H1 (cell line): ENCODE measurements around the gene SOX8. TPM values are rescaled to one million over a fixed set of nuclear protein-coding genes. Genes with fewer than 3 reads are reported as not detected.

Source experiments
- CTCF ChIA-PET: fragments of 300-600 bp; sonication (Branson Sonifier 250); formaldehyde crosslinking; loops from one replicate; lab custom pipeline; 2021; ENCODE audit not compliant: partially characterized antibody; lab: Charles Lee
- POLR2A ChIA-PET: fragments of 300-600 bp; sonication (Branson Sonifier 250); formaldehyde crosslinking; loops from one replicate; lab custom pipeline; 2021; ENCODE audit warnings: inconsistent platforms; ENCODE audit not compliant: partially characterized antibody; lab: Charles Lee
- DNase-seq, 2 experiments: peaks; one replicate each; pipeline versions ENCODE4 v3.0.0 to v3.0.0-alpha.2; 2010 to 2022; ENCODE audit warnings: low spot score in 2 of 2, low read depth in 1 of 2, mixed read lengths in 1 of 2
- FAIRE-seq: peaks from 2 replicates; lab custom pipeline; 2011; peaks lifted over from hg19 to GRCh38; lab: Jason Lieb, UNC
- H2AFZ ChIP-seq: 2 replicates; pipeline ENCODE4 v1.8.1; 2012; ENCODE audit warnings: low read length, inconsistent platforms
- H2AK5ac ChIP-seq: 2 replicates; pipeline ENCODE4 v1.6.1; 2013; ENCODE audit warnings: low read depth, low read length
- H2BK120ac ChIP-seq: replicated peaks from 2 replicates; pipeline ENCODE3; 2013; ENCODE audit warnings: low read depth, low read length, inconsistent platforms
- H2BK12ac ChIP-seq: 2 replicates; pipeline ENCODE4 v1.6.1; 2013; ENCODE audit warnings: low read depth, low read length
- H2BK15ac ChIP-seq: 2 replicates; pipeline ENCODE4 v1.6.1; 2013; ENCODE audit warnings: low read length
- H2BK20ac ChIP-seq: 2 replicates; pipeline ENCODE4 v1.6.1; 2013; ENCODE audit warnings: low read length
- H2BK5ac ChIP-seq: 2 replicates; pipeline ENCODE4 v1.6.1; 2013; ENCODE audit warnings: low read depth, low read length
- H3K14ac ChIP-seq: 2 replicates; pipeline ENCODE4 v1.6.1; 2013; ENCODE audit warnings: inconsistent platforms; ENCODE audit not compliant: insufficient read length
- H3K18ac ChIP-seq: 2 replicates; pipeline ENCODE4 v1.6.1; 2013; ENCODE audit warnings: low read length; ENCODE audit errors: extremely low read depth
- H3K23ac ChIP-seq: 2 replicates; pipeline ENCODE4 v1.6.1; 2013; ENCODE audit warnings: inconsistent platforms; ENCODE audit not compliant: insufficient read length
- H3K23me2 ChIP-seq: 2 replicates; pipeline ENCODE4 v1.6.1; 2013; ENCODE audit warnings: low read depth, low read length
- H3K27ac ChIP-seq: 2 replicates; pipeline ENCODE4 v1.6.1; 2011; ENCODE audit warnings: low read depth, low read length, inconsistent platforms
- H3K27me3 ChIP-seq, 4 experiments: replicated peaks in 1 of 4; 1 replicate in 1 of 4; 2 replicates in 3 of 4; pipeline versions ENCODE4 v1.6.1 to v1.8.1; 2011 to 2013; ENCODE audit warnings: low read length in 3 of 4, mild to moderate bottlenecking in 3 of 4, inconsistent platforms in 2 of 4, mixed read lengths in 2 of 4, moderate library complexity in 1 of 4; ENCODE audit not compliant: control insufficient read depth in 3 of 4, insufficient read depth in 3 of 4; ENCODE audit errors: extremely low read depth in 1 of 4
- H3K36me3 ChIP-seq, 4 experiments: 2 replicates each; pipeline versions ENCODE4 v1.6.1 to v1.8.1; 2011 to 2013; ENCODE audit warnings: mild to moderate bottlenecking in 4 of 4, low read length in 3 of 4, moderate library complexity in 2 of 4, control low read depth in 1 of 4, inconsistent platforms in 1 of 4; ENCODE audit not compliant: insufficient read depth in 4 of 4, control insufficient read depth in 2 of 4
- H3K4ac ChIP-seq: replicated peaks from 2 replicates; pipeline ENCODE3; 2013; ENCODE audit warnings: low read length, low read depth, mixed read lengths, inconsistent platforms; ENCODE audit not compliant: insufficient read length
- H3K4me1 ChIP-seq, 4 experiments: replicated peaks in 1 of 4; 1 replicate in 1 of 4; 2 replicates in 3 of 4; pipeline versions ENCODE4 v1.6.1 to v1.8.1; 2011 to 2013; ENCODE audit warnings: low read length in 3 of 4, inconsistent platforms in 2 of 4, mixed read lengths in 1 of 4; ENCODE audit not compliant: insufficient read depth in 4 of 4, control insufficient read depth in 3 of 4
- H3K4me2 ChIP-seq, 2 experiments: 2 replicates each; pipeline versions ENCODE4 v1.6.1 to v1.8.1; 2011 to 2013; ENCODE audit warnings: low read depth in 2 of 2, low read length in 2 of 2, control low read depth in 1 of 2, inconsistent platforms in 1 of 2, mild to moderate bottlenecking in 1 of 2; ENCODE audit not compliant: insufficient read depth in 1 of 2
- H3K4me3 ChIP-seq, 4 experiments: fragments of 200-600, 300-600 bp in 1 of 4; sonication (generic), shearing (Covaris generic), sonication (Bioruptor Twin) in 1 of 4; 2 replicates each; pipeline versions ENCODE4 v1.5.1 to v1.8.1; 2011 to 2016; ENCODE audit warnings: low read length in 4 of 4, low read depth in 3 of 4, control low read depth in 2 of 4, inconsistent platforms in 2 of 4, mild to moderate bottlenecking in 2 of 4, mixed read lengths in 1 of 4, moderate library complexity in 1 of 4; ENCODE audit not compliant: insufficient read depth in 2 of 4; ENCODE audit errors: extremely low read depth in 1 of 4
- H3K56ac ChIP-seq: replicated peaks from 2 replicates; pipeline ENCODE3; 2013; ENCODE audit warnings: low read depth, mild to moderate bottlenecking, mixed read lengths, low read length, inconsistent platforms; ENCODE audit not compliant: insufficient read length
- H3K79me1 ChIP-seq: 2 replicates; pipeline ENCODE4 v1.6.1; 2013; ENCODE audit warnings: low read depth, low read length, control low read depth
- H3K79me2 ChIP-seq, 2 experiments: 2 replicates each; pipeline versions ENCODE4 v1.6.1 to v1.8.1; 2012 to 2013; ENCODE audit warnings: low read length in 2 of 2, mild to moderate bottlenecking in 2 of 2, inconsistent platforms in 1 of 2; ENCODE audit not compliant: insufficient read depth in 2 of 2, control insufficient read depth in 1 of 2
- H3K9ac ChIP-seq, 4 experiments: replicated peaks in 1 of 4; 1 replicate in 1 of 4; 2 replicates in 3 of 4; pipeline versions ENCODE4 v1.6.1 to v1.8.1; 2011 to 2013; ENCODE audit warnings: low read depth in 3 of 4, low read length in 3 of 4, control low read depth in 2 of 4, mild to moderate bottlenecking in 2 of 4, moderate library complexity in 2 of 4, inconsistent platforms in 1 of 4; ENCODE audit errors: extremely low read depth in 1 of 4
- H3K9me3 ChIP-seq, 2 experiments: 2 replicates each; pipeline versions ENCODE4 v1.6.1 to v1.8.1; 2012 to 2013; ENCODE audit warnings: mild to moderate bottlenecking in 2 of 2, moderate library complexity in 2 of 2, control low read depth in 1 of 2, inconsistent platforms in 1 of 2, low read depth in 1 of 2, low read length in 1 of 2, mixed read lengths in 1 of 2; ENCODE audit not compliant: insufficient read depth in 2 of 2
- H4K20me1 ChIP-seq, 2 experiments: replicated peaks in 1 of 2; 2 replicates each; pipeline versions ENCODE3 to v1.8.1; 2011 to 2013; ENCODE audit warnings: inconsistent platforms in 2 of 2, low read length in 2 of 2, mild to moderate bottlenecking in 1 of 2; ENCODE audit not compliant: insufficient read depth in 2 of 2, control insufficient read depth in 1 of 2
- H4K5ac ChIP-seq: 2 replicates; pipeline ENCODE4 v1.6.1; 2013; ENCODE audit warnings: low read length, low read depth, mixed read lengths, inconsistent platforms; ENCODE audit not compliant: insufficient read length
- H4K8ac ChIP-seq: 2 replicates; pipeline ENCODE4 v1.8.0; 2013; ENCODE audit warnings: mild to moderate bottlenecking, moderate library complexity, low read length, inconsistent platforms; ENCODE audit not compliant: insufficient read depth; ENCODE audit errors: extremely low read depth
- H4K91ac ChIP-seq: replicated peaks from 2 replicates; pipeline ENCODE3; 2013; ENCODE audit warnings: low read length, mixed read lengths, inconsistent platforms; ENCODE audit not compliant: insufficient read length
- ATF2 ChIP-seq: IDR thresholded peaks from 2 replicates; pipeline ENCODE4 v1.6.1; 2012; ENCODE audit warnings: low read length, inconsistent platforms
- ATF3 ChIP-seq: IDR thresholded peaks from 2 replicates; pipeline ENCODE4 v1.6.1; 2011; ENCODE audit warnings: low read depth, mild to moderate bottlenecking, low read length; ENCODE audit not compliant: insufficient read depth
- GTF2F1 ChIP-seq: IDR thresholded peaks from 2 replicates; pipeline ENCODE4 v1.6.1; 2012; ENCODE audit warnings: low read depth, low read length, improper control_type of control experiment, borderline replicate concordance
- JUN ChIP-seq: IDR thresholded peaks from 2 replicates; pipeline ENCODE4 v1.6.1; 2011; ENCODE audit warnings: low read depth, mild to moderate bottlenecking, improper control_type of control experiment, low read length
- POLR2AphosphoS5 ChIP-seq: IDR thresholded peaks from 2 replicates; pipeline ENCODE4 v1.6.1; 2011; ENCODE audit warnings: low read depth, low read length
- ZNF274 ChIP-seq: IDR thresholded peaks from 2 replicates; pipeline ENCODE4 v1.7.0; 2012; ENCODE audit warnings: low read length, borderline replicate concordance; ENCODE audit errors: extremely low read depth
- WGBS, 2 experiments: shearing (Covaris generic) in 1 of 2; methylation state at CpG; one replicate each; pipeline versions ENCODE4 v1.1.6 to v1.1.7; 2013 to 2015; ENCODE audit warnings: low lambda C conversion rate in 2 of 2, mixed read lengths in 2 of 2, inconsistent platforms in 1 of 2, low coverage in 1 of 2, missing lambda C conversion rate in 1 of 2; ENCODE audit not compliant: insufficient replicate concordance in 2 of 2, insufficient coverage in 1 of 2, insufficient read length in 1 of 2; ENCODE audit errors: extremely low coverage in 1 of 2, missing lambda C conversion rate in 1 of 2; 5-methylcytosine and 5-hydroxymethylcytosine counted together
- polyA plus RNA-seq, 7 experiments: library from polyadenylated mRNA; depleted of rRNA in 3 of 7; stranded (reverse) in 5 of 7; unstranded in 2 of 7; fragments of >200 nt in 5 of 7; fragments of 200-250 nt in 2 of 7; gene quantifications; 1 replicate in 5 of 7; 2 replicates in 1 of 7; 4 replicates in 1 of 7; pipeline versions ENCODE4 v1.2.1 to v1.2.3, GENCODE V29; 2011 to 2013; ENCODE audit warnings: missing spikeins in 2 of 7, mixed read lengths in 2 of 7
- total RNA-seq: library from RNA; stranded (reverse); fragmentation: NEBNext Ultra II Directional; extraction: Animal tissue kit (Norgen Biotek cat#: 25700); gene quantifications from 2 replicates; pipeline ENCODE4 v1.2.1, GENCODE V29; 2021

SOX8 gene
- total and polyA plus RNA-seq, 2 of the 8 experiments (the other 6 are each of a cell fraction or from before 2014, with no cell fraction given), result 2.2 to 5.7 TPM

DNA sequence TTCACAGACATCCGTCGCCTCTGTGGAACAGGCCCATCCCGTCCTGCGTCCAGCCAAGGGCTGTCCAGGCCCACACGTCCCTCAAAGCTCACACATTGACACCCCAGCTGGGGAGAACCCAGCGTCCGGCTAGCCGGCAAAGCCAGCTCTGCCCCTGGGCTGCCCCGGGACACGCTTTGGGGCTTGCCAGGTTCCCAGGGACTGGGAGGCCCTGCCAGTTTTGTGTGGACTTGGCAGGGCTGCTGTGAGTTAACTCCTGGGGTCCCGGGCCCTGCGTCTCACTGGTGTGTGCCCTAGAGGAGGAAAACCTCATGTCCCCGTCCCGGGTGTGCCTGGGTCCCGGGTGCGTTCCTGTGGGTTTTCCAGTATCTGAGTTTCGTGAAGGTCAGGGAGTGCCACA, 6.3 kb downstream of the SOX8 start:
- no peak overlapping the region for H3K9ac ChIP-seq
- H3K23ac ChIP-seq, result no peak overlapping the region
- H4K5ac ChIP-seq, result no peak overlapping the region
- H3K27me3 ChIP-seq, result peaks cover 1 to 8% (median 5%) of the 10 kb centered on the region in 4 experiments; a peak in 6 of 7 replicates
- no peak overlapping the region for H3K14ac ChIP-seq
- H3K4me1 ChIP-seq, result peaks cover 0 to 1% (median 0%) of the 10 kb centered on the region in 4 experiments; a peak in 2 of 7 replicates
- H3K79me1 ChIP-seq, result peaks cover 2% of the 10 kb centered on the region; the same call in 1 of the 2 replicates
- H2BK12ac ChIP-seq, result no peak overlapping the region
- H3K9me3 ChIP-seq, result peaks cover 0 to 7% of the 10 kb centered on the region in 2 experiments; a peak in 1 of 4 replicates
- H4K8ac ChIP-seq, result no peak overlapping the region
- peaks cover 0 to under 1% of the 10 kb centered on the region in 2 experiments for H4K20me1 ChIP-seq
- H3K4me3 ChIP-seq, result no peak overlapping the region
- H2AK5ac ChIP-seq, result no peak overlapping the region
- no peak for FAIRE-seq
- H3K23me2 ChIP-seq, result no peaks in the 10 kb centered on the region
- CTCF ChIA-PET, result no interaction called here
- H2BK15ac ChIP-seq, result no peak overlapping the region
- TF ChIP-seq GTF2F1 (no peak), JUN (no peak), ATF3 (no peak), ZNF274 (no peak), ATF2 (no peak), POLR2AphosphoS5 (no peak)
- TF ChIP-seq, all 59 proteins: peak for 0
- H3K36me3 ChIP-seq, result peaks cover 0 to 6% (median 0%) of the 10 kb centered on the region in 4 experiments; a peak in 1 of 8 replicates
- H2BK120ac ChIP-seq, result no peak overlapping the region
- H2BK20ac ChIP-seq, result no peak overlapping the region
- no peak overlapping the region for H3K4me2 ChIP-seq
- DNase-seq, result no peak
- POLR2A ChIA-PET, result no interaction called here
- H2BK5ac ChIP-seq, result no peak overlapping the region
- no peak overlapping the region for H3K18ac ChIP-seq
- WGBS, 2 experiments, result 95% methylated on average over 9 of the region's 17 CpGs; no CpG with 5 or more reads in 1 of the 2 experiments
- H3K4ac ChIP-seq, result no peak overlapping the region
- H2AFZ ChIP-seq, result no peak overlapping the region
- H3K27ac ChIP-seq, result no peak overlapping the region
- H3K79me2 ChIP-seq, result no peaks in the 10 kb centered on the region
- H4K91ac ChIP-seq, result no peak overlapping the region
- no peak overlapping the region for H3K56ac ChIP-seq
